T-helper 2 cell treated with Interferon-gamma antibody and Interleukin-4, amounts not matched to agents 5 μg/mL and 100 μg/mL, for 36 hours (primary cell): Measurements from ENCODE around the gene CYBC1.

Experiments used
- DNase-seq: peaks from one replicate; pipeline ENCODE4 v3.0.0; 2021; ENCODE audit warnings: low spot score
- H3K27ac Mint-ChIP-seq: one replicate; pipeline ENCODE4 v1.8.0; 2021; ENCODE audit warnings: mild to moderate bottlenecking, mixed read lengths
- H3K27me3 Mint-ChIP-seq: one replicate; pipeline ENCODE4 v1.8.0; 2021; ENCODE audit warnings: low read depth, mixed read lengths
- H3K36me3 Mint-ChIP-seq: one replicate; pipeline ENCODE4 v1.8.0; 2021; ENCODE audit warnings: low read depth, mixed read lengths
- H3K4me1 Mint-ChIP-seq: one replicate; pipeline ENCODE4 v1.8.0; 2021; ENCODE audit warnings: low read depth, mixed read lengths
- H3K4me3 Mint-ChIP-seq: one replicate; pipeline ENCODE4 v1.8.0; 2022; ENCODE audit warnings: mild to moderate bottlenecking, moderate library complexity, mixed read lengths
- H3K9me3 Mint-ChIP-seq: one replicate; pipeline ENCODE4 v1.8.0; 2021; ENCODE audit warnings: mixed read lengths

CYBC1 gene

DNA sequence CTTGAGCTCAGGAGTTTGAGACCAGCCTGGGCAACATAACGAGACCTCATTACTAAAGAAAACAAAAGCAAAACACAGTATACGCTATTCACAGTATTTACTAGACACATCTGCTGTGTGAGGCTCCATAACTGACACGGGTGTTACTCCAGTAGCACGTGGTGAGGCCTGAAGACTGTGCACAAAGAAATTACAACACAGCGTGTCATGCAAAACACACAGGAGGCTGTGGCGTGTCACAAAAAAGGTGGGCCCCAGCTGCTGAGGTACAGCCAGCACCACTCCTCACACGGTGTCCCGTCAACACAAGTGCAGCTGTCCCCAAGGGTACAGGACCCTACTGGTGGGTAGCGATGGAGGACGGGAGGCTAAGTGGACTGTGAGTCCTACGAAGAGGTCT is 2.7 kb downstream of the CYBC1 start:
- DNase-seq: no peak
- Mint-ChIP-seq H3K36me3 (peaks cover 30% of the 10 kb centered on the region), H3K4me3 (peak overlapping the region; percentile 66), H3K27me3 (no peaks in the 10 kb centered on the region), H3K27ac (peak overlapping the region; percentile 77), H3K9me3 (peaks cover 5% of the 10 kb centered on the region), H3K4me1 (peaks cover 24% of the 10 kb centered on the region)

DNA sequence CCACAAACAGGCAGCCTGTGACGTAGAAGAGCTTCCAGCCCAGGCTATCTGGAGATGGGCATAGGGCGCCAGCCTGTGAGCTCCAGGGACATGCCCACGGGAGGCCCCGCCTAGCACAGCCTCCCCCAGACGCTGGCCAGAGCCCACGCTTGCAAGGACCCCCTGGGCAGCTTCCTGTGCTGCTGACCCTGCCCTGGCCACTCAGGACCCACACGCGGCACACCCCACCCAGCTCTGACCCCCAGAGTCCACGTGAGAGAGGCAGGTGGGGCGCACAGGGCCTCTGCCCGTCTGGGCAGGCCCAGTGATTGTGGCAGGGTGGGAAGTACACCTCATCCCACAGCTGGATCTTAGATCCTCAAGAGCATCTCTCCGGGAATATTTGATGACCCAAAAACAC is 3.9 kb downstream of the CYBC1 start:
- Mint-ChIP-seq H3K27ac (peak overlapping the region; percentile 41), H3K9me3 (no peaks in the 10 kb centered on the region), H3K4me3 (peak overlapping the region; percentile 18), H3K4me1 (peaks cover 14% of the 10 kb centered on the region), H3K27me3 (no peaks in the 10 kb centered on the region), H3K36me3 (peaks cover 24% of the 10 kb centered on the region)
- no peak for DNase-seq

DNA sequence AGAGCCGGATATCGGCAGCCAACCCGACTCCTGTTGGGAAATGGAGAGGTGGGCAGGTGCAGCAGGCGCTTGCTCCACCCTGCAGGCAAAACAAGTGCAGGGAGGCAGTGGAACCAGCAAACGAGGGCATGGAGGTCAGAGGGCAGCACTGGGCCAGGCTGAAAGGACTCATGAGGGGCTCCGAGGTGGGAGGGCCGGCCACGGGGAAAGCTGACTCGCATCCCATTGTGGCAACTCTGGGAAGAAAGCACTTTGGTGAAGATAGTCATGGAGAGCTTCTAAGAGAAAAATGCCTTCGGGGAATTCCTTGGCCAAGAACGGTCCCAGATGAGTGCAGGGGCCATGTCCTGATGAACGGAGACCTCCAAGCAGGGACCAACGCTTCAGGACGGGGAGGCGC is 4.4 kb downstream of the CYBC1 start:
- Mint-ChIP-seq H3K27ac (no peak overlapping the region), H3K4me3 (peak overlapping the region; percentile 9), H3K9me3 (no peaks in the 10 kb centered on the region), H3K4me1 (peaks cover 9% of the 10 kb centered on the region), H3K36me3 (peaks cover 27% of the 10 kb centered on the region), H3K27me3 (no peaks in the 10 kb centered on the region)
- no peak for DNase-seq

- H3K27ac Mint-ChIP-seq: no peak overlapping the region
- no peak for DNase-seq
- H3K4me3 Mint-ChIP-seq: no peak overlapping the region
- no peaks in the 10 kb centered on the region for H3K27me3 Mint-ChIP-seq
- no peaks in the 10 kb centered on the region for H3K9me3 Mint-ChIP-seq
- peaks cover 5% of the 10 kb centered on the region for H3K4me1 Mint-ChIP-seq
- peaks cover 28% of the 10 kb centered on the region for H3K36me3 Mint-ChIP-seq
Observed at GRCh38 chr17:82445542-82445941, 5.0 kb downstream of the CYBC1 start.

DNA sequence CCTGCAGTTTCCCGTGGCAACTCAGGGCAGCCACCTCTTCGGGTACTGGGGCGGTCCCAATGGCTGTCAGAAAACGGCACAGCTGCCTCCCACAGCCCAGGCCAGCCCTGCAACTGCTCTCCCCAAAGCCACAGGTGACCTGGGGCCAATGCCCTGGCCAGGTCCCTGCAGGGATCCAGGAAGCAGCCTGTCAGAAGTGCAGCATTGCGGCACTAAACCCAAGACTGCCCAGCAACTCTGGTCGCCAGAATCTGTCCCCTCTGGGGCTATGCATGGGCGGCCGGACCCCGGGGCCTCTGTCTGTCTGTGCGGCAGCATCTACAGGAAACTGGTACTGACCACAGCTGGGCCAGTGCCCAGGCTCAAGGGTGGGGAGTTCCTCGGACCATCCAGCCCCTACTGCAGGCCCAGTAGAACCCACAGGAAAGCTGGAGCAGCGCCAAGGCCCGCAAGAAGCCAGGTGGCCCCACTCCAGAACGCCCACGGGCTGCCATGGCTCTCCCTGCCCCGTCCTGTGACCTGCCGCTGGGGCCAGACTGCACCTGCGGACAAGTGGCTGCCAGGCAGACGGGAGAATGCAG is 5.5 kb downstream of the CYBC1 start:
- Mint-ChIP-seq H3K4me3 (no peak overlapping the region), H3K36me3 (peaks cover 31% of the 10 kb centered on the region), H3K9me3 (no peaks in the 10 kb centered on the region), H3K27ac (no peak overlapping the region), H3K4me1 (peaks cover 5% of the 10 kb centered on the region), H3K27me3 (no peaks in the 10 kb centered on the region)
- no peak for DNase-seq

- Mint-ChIP-seq H3K27me3 (no peaks in the 10 kb centered on the region), H3K9me3 (no peaks in the 10 kb centered on the region), H3K27ac (no peak overlapping the region), H3K4me3 (no peak overlapping the region), H3K36me3 (peaks cover 25% of the 10 kb centered on the region), H3K4me1 (peaks cover 5% of the 10 kb centered on the region)
- no peak for DNase-seq
Observed at GRCh38 chr17:82444284-82444893, 6.2 kb downstream of the CYBC1 start.

GRCh38 chr17:82443465-82444283 is 6.9 kb downstream of the CYBC1 start:
- H3K9me3 Mint-ChIP-seq: no peaks in the 10 kb centered on the region
- H3K36me3 Mint-ChIP-seq: peaks cover 20% of the 10 kb centered on the region
- H3K27me3 Mint-ChIP-seq: no peaks in the 10 kb centered on the region
- no peak overlapping the region for H3K27ac Mint-ChIP-seq
- DNase-seq: no peak
- H3K4me3 Mint-ChIP-seq: no peak overlapping the region
- H3K4me1 Mint-ChIP-seq: peaks cover 2% of the 10 kb centered on the region

GRCh38 chr17:82442643-82443464 is 7.7 kb downstream of the CYBC1 start:
- H3K27me3 Mint-ChIP-seq: no peaks in the 10 kb centered on the region
- no peak overlapping the region for H3K4me3 Mint-ChIP-seq
- peaks cover 18% of the 10 kb centered on the region for H3K36me3 Mint-ChIP-seq
- H3K9me3 Mint-ChIP-seq: no peaks in the 10 kb centered on the region
- no peak overlapping the region for H3K27ac Mint-ChIP-seq
- no peak for DNase-seq
- H3K4me1 Mint-ChIP-seq: peaks cover 2% of the 10 kb centered on the region

- Mint-ChIP-seq H3K9me3 (no peaks in the 10 kb centered on the region), H3K4me1 (no peaks in the 10 kb centered on the region), H3K27ac (no peak overlapping the region), H3K36me3 (peaks cover 13% of the 10 kb centered on the region), H3K27me3 (no peaks in the 10 kb centered on the region), H3K4me3 (no peak overlapping the region)
- DNase-seq: no peak
Observed at GRCh38 chr17:82441691-82442487, 8.7 kb downstream of the CYBC1 start.

DNA sequence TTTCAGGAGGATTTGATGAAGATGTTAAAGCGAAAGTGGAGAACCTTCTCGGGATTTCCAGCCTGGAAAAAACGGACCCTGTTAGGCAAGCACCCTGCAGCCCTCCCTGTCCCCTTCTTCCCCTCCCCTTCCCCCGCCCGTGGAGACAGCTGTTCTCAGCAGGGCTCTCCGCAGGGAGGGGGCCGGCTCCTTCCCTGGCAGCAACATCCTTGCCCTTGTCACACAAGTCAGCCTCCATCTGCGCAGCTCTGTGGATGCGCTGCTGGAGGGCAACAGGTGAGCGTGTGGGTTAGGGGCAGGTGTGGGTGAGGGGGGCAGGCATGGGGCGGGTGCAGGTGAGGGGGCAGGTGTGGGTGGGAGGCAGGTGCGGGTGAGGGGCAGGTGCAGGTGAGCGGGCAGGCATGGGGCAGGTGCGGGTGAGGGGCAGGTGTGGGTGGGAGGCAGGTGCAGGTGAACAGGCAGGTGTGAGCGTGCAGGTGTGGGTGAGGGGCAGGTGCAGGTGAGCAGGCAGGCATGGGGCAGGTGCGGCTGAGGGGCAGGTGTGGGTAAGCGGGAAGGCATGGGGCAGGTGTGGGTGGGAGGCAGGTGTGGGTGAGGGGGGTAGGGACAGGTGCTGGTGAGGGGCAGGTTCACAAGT is 9.4 kb downstream of the CYBC1 start:
- Mint-ChIP-seq H3K4me3 (no peak overlapping the region), H3K27ac (no peak overlapping the region), H3K36me3 (peaks cover 11% of the 10 kb centered on the region), H3K27me3 (no peaks in the 10 kb centered on the region), H3K4me1 (no peaks in the 10 kb centered on the region), H3K9me3 (no peaks in the 10 kb centered on the region)
- no peak for DNase-seq

GRCh38 chr17:82440469-82440981 is 10.0 kb downstream of the CYBC1 start:
- Mint-ChIP-seq H3K9me3 (no peaks in the 10 kb centered on the region), H3K4me1 (no peaks in the 10 kb centered on the region), H3K27ac (no peak overlapping the region), H3K4me3 (no peak overlapping the region), H3K36me3 (peaks cover 11% of the 10 kb centered on the region), H3K27me3 (no peaks in the 10 kb centered on the region)
- DNase-seq: no peak

DNA sequence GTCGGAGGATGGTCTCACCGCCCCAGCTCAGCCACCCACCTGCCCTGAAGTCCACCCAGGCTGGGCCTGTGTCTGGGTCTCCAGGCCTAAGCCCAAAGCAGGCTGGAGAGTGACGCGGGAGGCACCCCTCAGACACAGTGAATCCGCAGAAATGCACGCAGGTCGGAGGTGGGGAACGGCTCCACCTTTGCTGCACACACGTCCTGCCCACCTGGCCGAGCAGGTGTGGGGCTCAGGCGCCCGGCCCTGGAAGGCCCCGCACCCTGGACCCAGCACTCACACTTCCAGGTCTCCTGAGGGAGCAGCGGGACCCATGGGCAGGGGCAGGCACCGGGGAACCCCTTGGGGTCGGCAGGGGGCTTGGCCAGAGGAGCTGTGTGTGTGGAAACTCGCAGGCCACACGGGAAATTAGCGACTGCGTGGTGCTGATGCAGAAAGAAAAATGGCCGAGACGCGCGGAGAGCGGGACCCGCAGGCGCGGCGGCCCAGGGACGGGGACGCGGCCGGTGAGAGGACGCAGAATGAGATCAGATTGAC is 10.7 kb downstream of the CYBC1 start:
- H3K4me1 Mint-ChIP-seq: no peaks in the 10 kb centered on the region
- H3K36me3 Mint-ChIP-seq: peaks cover 11% of the 10 kb centered on the region
- H3K27ac Mint-ChIP-seq: no peak overlapping the region
- H3K9me3 Mint-ChIP-seq: no peaks in the 10 kb centered on the region
- DNase-seq: no peak
- no peak overlapping the region for H3K4me3 Mint-ChIP-seq
- no peaks in the 10 kb centered on the region for H3K27me3 Mint-ChIP-seq
